ENCODE results near the gene IRGQ. TPM values are rescaled to one million over a fixed set of nuclear protein-coding genes. Genes with fewer than 3 reads are reported as not detected.
"Not testable (repeated sequence)": the region's sequence is repeated elsewhere in the genome, so short reads cannot be mapped to it uniquely, and the experiment has no call there.

IRGQ gene
- total RNA-seq, 2 experiments from 2014 or later: 19.8 to 24.6 TPM

DNA sequence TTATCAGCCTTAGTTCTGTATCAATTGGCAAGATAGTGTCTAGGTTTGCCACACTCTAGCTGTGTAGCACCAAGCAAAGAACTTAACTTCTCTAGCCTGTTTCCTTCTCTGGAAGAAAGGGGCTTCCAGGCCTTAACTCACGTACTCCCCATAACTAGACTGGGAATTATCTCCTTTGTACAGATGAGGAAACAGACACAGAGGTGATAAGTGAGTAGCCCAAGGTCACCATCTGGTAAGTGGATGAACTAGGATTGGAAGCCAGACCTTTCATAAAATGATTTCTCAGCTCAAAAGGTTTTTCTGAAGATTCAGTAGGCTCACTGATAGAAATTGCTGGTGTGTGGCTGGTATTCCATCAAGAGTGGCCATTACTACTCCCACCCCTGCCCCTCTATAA is 20.4 kb upstream of the IRGQ start:
- peaks cover 17% of the 10 kb centered on the region for H3K4me1 Mint-ChIP-seq
- H3K27ac Mint-ChIP-seq: no peak overlapping the region
- no peaks in the 10 kb centered on the region for H3K27me3 Mint-ChIP-seq
- no peak for DNase-seq
- H3K9me3 Mint-ChIP-seq: no peaks in the 10 kb centered on the region
- peaks cover 9% of the 10 kb centered on the region for H3K36me3 Mint-ChIP-seq
- H3K4me3 Mint-ChIP-seq: no peak overlapping the region

DNA sequence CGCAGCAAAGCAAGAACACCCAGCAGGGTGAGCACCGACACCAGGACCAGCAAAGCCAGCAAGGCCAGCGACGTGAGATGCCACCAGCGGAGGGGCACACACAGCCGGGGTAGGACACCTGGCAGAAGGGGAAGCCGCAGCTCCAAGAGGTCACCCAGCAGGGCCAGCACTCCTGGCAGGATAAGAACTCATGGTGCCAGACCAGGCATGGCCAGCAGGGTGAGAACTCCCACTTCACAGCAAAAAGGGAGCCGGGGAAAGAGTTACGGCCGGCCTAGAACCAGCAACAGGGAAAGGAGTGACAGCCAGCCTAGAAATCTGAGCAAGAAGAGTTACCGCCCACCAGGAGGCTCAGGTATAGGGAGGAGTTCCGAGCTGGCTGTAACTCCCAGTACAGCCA is 16.4 kb upstream of the IRGQ start:
- Mint-ChIP-seq H3K4me3 (no peak overlapping the region), H3K36me3 (peaks cover 7% of the 10 kb centered on the region), H3K27me3 (no peaks in the 10 kb centered on the region), H3K27ac (peak overlapping the region; percentile 75), H3K4me1 (peaks cover 10% of the 10 kb centered on the region), H3K9me3 (no peaks in the 10 kb centered on the region)
- DNase-seq: no peak

DNA sequence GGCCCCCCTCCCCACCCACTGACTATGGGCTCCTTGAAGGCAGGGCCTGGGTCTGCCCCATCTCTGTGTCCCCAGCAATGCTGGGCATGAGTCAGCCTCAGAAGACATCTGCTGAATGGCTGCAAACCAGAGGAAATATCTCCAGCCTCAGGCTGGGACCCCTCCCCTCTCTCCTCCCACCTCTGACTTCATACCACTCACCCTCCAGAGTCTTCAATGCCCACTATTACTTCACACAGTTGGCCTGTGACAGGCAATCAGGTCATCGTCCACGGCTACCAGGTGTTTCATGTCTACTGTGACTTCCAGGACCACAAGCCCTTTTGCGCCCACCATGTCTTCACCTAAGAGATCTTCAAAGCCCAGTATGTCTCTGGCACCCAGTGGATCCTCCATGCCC is 15.9 kb upstream of the IRGQ start, which contains the start of gene SRRM5:
SRRM5 (plus strand) TSS at position 301 of the 400 bp plus-strand sequence; CDS start at position 335, 34 bp downstream.
- peak within 1 kb of the TSS; percentile 75 for H3K27ac Mint-ChIP-seq
- DNase-seq: no peak

DNA sequence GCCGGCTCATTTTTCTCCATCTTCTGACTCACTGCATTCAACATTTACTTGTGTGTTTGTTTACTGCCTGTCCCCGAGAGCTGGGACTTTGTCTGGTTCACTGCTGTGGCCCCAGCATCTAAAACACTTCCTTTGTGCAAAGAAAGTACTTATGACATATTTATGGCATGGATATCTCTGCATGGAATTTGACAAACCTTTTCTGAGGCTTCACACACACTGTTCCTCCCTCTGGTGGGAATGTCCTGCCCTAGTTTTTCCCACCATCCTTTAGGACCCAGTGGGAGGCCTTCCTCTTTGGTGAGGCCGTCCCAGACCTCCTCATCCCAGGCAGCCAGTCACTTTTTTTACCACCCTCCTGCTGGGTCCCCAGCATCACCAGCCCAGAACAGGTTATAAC is 14.6 kb upstream of the IRGQ start:
- Mint-ChIP-seq H3K9me3 (no peaks in the 10 kb centered on the region), H3K4me3 (no peak overlapping the region), H3K27ac (no peak overlapping the region), H3K36me3 (peaks cover 7% of the 10 kb centered on the region), H3K4me1 (peaks cover 4% of the 10 kb centered on the region), H3K27me3 (no peaks in the 10 kb centered on the region)
- no peak for DNase-seq

More for the DNA sequence above, 15.9 kb upstream of the IRGQ start, which contains the start of gene SRRM5:
- H3K27me3 Mint-ChIP-seq: no peaks in the 10 kb centered on the region
- H3K4me3 Mint-ChIP-seq: no peak within 1 kb of the TSS
- peaks cover 9% of the 10 kb centered on the region for H3K4me1 Mint-ChIP-seq
- no peaks in the 10 kb centered on the region for H3K9me3 Mint-ChIP-seq
- peaks cover 7% of the 10 kb centered on the region for H3K36me3 Mint-ChIP-seq

DNA sequence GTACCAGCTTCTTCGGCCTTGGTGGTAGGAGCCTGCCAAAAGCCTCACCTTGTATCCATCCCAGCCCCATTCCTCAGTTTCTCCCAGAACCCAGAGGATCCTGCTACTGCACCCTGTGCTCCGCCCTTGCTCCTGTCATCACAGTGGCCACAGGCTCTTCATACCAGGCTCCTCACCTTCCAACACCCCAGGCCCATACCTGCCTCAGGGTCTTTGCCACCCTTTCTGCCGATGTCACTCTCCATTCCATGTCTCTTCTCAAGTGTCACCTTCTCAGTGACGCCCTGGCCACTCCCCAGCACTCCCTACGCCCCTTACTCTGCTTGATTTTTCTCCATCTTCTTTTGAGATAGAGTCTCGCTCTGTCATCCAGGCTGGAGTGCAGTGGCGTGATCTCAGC is 13.9 kb upstream of the IRGQ start:
- DNase-seq: no peak
- no peaks in the 10 kb centered on the region for H3K27me3 Mint-ChIP-seq
- peaks cover 4% of the 10 kb centered on the region for H3K4me1 Mint-ChIP-seq
- no peaks in the 10 kb centered on the region for H3K9me3 Mint-ChIP-seq
- peaks cover 7% of the 10 kb centered on the region for H3K36me3 Mint-ChIP-seq
- peak overlapping the region; percentile 30 for H3K27ac Mint-ChIP-seq
- H3K4me3 Mint-ChIP-seq: no peak overlapping the region

DNA sequence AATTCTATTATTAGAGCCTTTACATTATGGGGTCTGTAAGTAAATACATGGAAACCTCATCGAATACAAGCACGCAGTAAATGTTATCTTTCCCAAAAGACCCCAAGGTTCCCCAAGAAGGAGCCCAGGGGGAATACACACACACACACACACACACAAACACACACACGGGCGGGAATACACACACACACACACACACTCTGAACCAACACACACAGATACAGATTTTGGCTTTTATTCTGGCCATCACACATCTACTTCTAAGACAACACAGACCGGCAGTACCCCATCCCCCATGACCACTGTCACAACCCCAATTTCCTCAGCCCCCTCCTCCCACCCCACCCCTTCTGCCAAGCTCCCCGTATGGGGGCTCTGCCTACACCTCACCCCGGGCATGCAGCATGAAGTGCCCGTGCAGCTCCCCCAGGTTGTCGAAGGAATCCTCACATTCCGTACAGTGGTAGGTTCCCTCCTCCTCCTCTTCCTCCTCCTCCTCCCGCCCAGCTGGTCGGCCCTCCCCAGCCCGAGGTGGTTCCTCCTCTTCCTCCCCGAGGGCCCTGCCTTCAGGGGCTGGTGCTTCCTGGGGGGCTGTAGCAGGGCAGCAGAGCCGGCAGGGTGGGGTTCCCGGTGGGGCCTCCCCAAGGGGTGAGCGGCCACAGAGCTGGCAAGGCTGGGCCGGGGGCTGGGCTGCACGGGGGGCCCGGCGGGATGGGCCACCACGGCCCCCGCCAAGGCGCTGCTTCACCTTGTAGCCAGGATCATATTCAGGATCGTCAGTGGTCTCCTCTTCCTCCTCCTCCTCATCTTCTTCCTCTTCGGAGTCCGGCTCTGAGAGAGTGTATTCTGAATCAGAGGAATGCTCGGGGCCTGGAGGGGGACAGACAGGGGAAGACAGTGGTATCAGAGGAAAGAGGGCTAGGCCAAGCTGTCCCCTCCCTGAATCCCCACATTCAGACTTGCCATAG is 11.6 kb upstream of the IRGQ start:
- peak overlapping the region; percentile 34 for H3K27ac Mint-ChIP-seq
- peaks cover 4% of the 10 kb centered on the region for H3K4me1 Mint-ChIP-seq
- H3K4me3 Mint-ChIP-seq: no peak overlapping the region
- H3K27me3 Mint-ChIP-seq: no peaks in the 10 kb centered on the region
- H3K36me3 Mint-ChIP-seq: peaks cover 5% of the 10 kb centered on the region
- H3K9me3 Mint-ChIP-seq: no peaks in the 10 kb centered on the region
- no peak for DNase-seq

DNA sequence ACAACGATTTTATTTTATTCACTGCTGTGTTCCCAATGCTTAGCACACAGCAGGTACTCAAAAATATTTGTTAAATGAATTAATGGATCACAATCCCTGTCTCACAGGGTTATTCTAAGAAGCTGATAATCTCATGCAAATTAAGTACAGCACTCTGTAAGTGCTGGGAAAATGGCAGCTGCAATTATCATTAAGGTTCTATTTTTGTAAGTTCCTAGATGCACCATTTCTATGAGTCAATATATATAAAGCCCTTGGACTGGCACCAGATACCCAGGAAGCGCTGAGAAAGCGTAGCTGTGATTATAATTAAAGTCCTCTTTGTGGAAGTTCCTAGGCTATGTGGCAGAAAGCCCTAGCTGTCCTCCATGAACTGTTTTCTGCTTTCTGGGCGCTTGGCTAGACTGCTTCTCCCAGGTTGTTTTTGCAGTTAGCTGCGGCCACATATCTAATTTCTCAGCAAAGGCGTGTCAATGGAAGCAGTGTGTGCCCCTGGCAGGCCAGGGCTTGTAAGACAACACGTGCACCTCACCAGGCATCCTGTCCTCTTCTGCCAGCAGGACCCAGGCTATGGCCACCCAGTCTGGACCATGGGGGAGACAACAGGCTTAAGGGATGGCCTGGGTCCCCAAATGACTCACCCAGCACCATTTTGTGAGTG is 10.8 kb upstream of the IRGQ start:
- no peaks in the 10 kb centered on the region for H3K27me3 Mint-ChIP-seq
- H3K4me3 Mint-ChIP-seq: no peak overlapping the region
- no peaks in the 10 kb centered on the region for H3K9me3 Mint-ChIP-seq
- H3K36me3 Mint-ChIP-seq: peaks cover 2% of the 10 kb centered on the region
- peaks cover 4% of the 10 kb centered on the region for H3K4me1 Mint-ChIP-seq
- no peak for DNase-seq
- H3K27ac Mint-ChIP-seq: peak overlapping the region; percentile 7

DNA sequence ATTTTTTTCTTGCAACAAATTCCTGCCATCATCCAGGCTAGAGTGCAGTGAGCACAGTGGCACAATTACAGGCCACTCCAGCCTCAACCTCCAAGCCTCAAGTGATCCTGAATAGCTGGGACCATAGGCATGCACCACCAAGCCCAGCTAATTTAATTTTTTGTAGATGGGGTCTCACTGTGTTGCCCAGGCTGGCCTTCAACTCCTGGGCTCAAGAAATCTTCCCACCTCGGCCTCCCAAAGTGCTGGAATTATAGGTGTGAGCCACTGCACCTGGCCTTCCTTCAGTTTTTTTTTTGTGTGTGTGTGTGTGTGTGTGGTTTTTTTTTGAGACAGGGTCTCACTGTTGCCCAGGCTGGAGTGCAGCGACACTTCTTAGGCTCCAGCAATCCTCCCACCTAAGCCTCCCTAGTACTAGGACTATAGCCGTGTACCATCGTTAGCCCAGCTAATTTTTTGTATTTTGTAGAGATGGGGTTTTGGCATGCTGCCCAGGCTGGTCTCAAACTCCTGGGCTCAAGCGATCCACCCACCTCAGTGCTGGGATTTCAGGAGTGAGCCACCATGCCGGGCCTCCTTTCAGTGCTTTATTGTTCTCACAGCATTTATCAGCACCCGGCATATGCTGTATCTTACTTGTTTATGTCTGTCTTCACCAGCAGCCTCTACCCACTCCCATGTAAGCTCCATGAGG is 10.1 kb upstream of the IRGQ start:
- no peak for DNase-seq
- peaks cover 4% of the 10 kb centered on the region for H3K4me1 Mint-ChIP-seq
- no peak overlapping the region for H3K27ac Mint-ChIP-seq
- no peaks in the 10 kb centered on the region for H3K9me3 Mint-ChIP-seq
- no peak overlapping the region for H3K4me3 Mint-ChIP-seq
- no peaks in the 10 kb centered on the region for H3K27me3 Mint-ChIP-seq
- H3K36me3 Mint-ChIP-seq: peaks cover 2% of the 10 kb centered on the region

DNA sequence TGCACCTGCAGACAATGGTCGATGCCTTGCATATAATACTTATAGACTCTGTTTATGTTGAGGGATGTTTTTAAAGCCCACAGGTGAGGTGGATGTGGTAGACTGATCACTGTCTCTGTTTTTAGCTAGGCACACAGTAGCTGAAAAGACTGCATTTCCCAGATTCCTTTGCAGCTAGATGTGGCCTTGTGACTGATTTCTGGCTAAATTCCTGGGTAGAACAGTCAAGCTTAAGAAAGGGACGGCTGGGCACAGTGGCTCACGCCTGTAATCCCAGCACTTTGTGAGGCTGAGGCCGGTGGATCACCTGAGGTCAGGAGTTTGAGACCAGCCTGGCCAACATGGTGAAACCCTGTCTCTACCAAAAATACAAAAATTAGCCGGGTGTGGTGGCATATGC is 4.4 kb upstream of the IRGQ start:
- DNase-seq, H3K9me3 Mint-ChIP-seq, H3K27ac Mint-ChIP-seq: not testable (repeated sequence)

DNA sequence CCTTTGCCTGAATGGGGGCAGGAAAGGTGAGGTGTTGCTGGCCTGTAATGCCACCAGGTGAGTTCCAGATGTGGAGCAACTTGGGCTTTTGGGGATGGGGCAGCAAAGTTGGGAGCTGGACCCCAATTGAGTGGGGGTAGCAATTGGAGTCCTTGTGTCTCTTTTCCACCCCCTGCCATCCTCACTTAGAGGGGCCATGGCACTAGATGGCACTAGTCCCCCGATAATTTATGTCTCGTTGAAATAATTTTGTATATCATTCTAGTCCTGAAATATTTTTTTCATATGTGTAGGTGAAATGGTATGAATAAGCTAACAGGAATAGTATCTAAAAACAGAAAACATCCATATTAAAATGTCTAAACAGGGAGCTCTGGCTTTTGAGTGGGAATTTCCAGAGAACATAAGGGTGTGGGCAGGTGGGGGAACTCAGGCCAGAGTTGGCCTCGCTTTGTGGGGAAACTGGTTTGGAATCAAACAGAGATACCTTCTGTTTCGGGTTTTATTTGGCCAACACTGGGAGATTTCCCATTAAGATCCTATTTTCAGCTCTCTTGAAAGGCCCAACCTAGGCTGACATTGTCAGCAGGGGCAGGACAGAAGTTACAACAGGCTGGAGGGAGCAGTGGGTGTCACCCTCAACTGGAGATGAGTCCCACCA is 3.8 kb upstream of the IRGQ start:
- Mint-ChIP-seq H3K4me1 (peaks cover 16% of the 10 kb centered on the region), H3K27me3 (no peaks in the 10 kb centered on the region), H3K27ac (peak overlapping the region; percentile 8), H3K36me3 (peaks cover 4% of the 10 kb centered on the region), H3K9me3 (no peaks in the 10 kb centered on the region), H3K4me3 (no peak overlapping the region)
- no peak for DNase-seq

More for the DNA sequence above, 4.4 kb upstream of the IRGQ start:
- peaks cover 16% of the 10 kb centered on the region for H3K4me1 Mint-ChIP-seq
- H3K27me3 Mint-ChIP-seq, H3K4me3 Mint-ChIP-seq, H3K36me3 Mint-ChIP-seq: not testable (repeated sequence)

DNA sequence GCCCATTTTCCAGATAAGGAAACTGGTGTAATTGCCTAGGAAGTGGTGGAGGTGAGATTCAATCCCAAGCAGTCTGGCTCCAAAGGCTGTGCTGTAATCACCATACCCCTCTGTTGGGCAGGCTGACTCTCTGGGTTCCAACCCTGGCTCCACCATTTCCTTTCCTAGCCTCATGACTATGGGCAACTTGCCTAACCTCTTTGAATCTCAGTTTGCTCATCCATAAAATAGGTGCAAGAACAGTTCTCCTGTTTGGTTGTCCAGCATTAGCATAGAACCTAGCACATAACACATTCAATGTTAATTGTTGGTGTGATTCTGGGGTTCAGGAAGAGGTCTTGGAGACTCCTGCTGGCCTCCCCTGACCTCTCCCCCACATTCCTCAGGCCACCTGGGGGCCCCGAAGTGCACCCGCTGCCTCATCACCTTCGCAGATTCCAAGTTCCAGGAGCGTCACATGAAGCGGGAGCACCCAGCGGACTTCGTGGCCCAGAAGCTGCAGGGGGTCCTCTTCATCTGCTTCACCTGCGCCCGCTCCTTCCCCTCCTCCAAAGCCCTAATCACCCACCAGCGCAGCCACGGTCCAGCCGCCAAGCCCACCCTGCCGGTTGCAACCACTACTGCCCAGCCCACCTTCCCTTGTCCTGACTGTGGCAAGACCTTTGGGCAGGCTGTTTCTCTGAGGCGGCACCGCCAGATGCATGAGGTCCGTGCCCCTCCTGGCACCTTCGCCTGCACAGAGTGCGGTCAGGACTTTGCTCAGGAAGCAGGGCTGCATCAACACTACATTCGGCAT is 2.7 kb upstream of the IRGQ start:
- DNase-seq: no peak
- Mint-ChIP-seq H3K4me3 (peak overlapping the region; percentile 100), H3K27me3 (no peaks in the 10 kb centered on the region), H3K9me3 (no peaks in the 10 kb centered on the region), H3K4me1 (peaks cover 20% of the 10 kb centered on the region), H3K27ac (no peak overlapping the region), H3K36me3 (peaks cover 7% of the 10 kb centered on the region)

DNA sequence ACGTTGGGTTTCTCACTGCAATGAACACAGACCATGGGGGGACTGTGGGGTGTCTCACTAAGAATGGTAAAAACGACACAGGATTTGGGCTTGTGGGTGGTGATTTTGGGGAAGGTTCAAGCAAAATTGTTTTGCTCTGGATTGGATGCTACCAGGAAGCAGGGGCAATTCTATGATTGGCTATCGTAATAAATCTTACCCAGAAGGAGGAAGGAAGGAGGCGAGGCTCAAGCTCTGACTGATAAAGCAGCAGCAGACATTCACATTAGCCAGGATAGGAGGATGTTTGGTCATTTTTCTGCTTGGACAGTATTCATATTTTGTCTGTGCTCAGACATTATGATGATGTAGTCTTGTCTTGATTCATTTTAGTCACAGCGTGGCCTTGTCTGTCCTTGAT is 1.9 kb upstream of the IRGQ start:
- peak overlapping the region; percentile 98 for H3K27ac Mint-ChIP-seq
- no peak for DNase-seq
- no peaks in the 10 kb centered on the region for H3K27me3 Mint-ChIP-seq
- peaks cover 12% of the 10 kb centered on the region for H3K36me3 Mint-ChIP-seq
- no peaks in the 10 kb centered on the region for H3K9me3 Mint-ChIP-seq
- peaks cover 24% of the 10 kb centered on the region for H3K4me1 Mint-ChIP-seq
- peak overlapping the region; percentile 100 for H3K4me3 Mint-ChIP-seq

DNA sequence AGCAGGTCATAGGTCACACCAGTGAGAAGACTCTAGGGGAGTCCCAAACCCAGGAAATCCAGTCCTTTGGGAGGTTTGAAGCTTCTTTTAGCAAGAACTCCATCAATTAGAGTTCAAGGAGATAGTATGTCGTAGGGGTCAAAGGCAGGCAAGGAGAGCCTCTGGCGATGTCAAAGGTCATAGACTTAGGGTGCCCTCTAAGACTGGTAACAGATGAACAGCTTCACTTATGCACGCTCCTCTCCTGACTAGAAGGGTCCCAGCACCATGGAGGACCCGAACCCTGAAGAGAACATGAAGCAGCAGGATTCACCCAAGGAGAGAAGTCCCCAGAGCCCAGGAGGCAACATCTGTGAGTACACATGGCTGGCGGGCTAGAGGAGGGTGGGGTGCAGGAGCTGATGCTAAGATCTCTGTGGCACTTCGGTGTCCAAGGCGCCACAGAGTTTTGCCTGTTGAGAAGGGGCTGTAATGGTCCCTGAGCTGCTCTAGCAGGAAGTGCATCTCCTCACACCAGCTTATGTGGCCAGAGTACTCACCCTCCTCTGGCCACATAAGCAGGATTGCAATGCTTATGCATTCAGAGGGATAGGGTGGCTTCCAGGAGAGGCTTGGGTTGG is 1.0 kb upstream of the IRGQ start:
- DNase-seq: no peak
- Mint-ChIP-seq H3K27ac (peak overlapping the region; percentile 98), H3K36me3 (peaks cover 14% of the 10 kb centered on the region)

More for the DNA sequence above, 1.0 kb upstream of the IRGQ start:
- Mint-ChIP-seq H3K27me3 (no peaks in the 10 kb centered on the region), H3K4me3 (peak overlapping the region; percentile 100), H3K9me3 (no peaks in the 10 kb centered on the region), H3K4me1 (peaks cover 26% of the 10 kb centered on the region)

All from activated naive CD8-positive, alpha-beta T cell treated with anti-CD3 and anti-CD28 coated beads for 36 hours (primary cell).